Uterus (tissue), 2 donors: ENCODE results near the gene DNAH1.

Experiments used
- POLR2A ChIP-seq, 2 donors: fragments of 450-650 bp; IDR thresholded peaks; one replicate each; pipeline ENCODE4 v1.6.1; 2016; ENCODE audit warnings: antibody characterized with exemption in 2 of 2, mild to moderate bottlenecking in 1 of 2, moderate library complexity in 1 of 2
- TF ChIP-seq, protein P1 (sequence below), 4 experiments: fragments of 200-600 bp in 2 of 4; fragments of 450-650 bp in 2 of 4; sonication (generic) in 2 of 4; IDR thresholded peaks; one replicate each; pipeline ENCODE4 v1.5.1; 2016 to 2019; ENCODE audit warnings: antibody characterized with exemption in 4 of 4, mild to moderate bottlenecking in 2 of 4, moderate library complexity in 1 of 4

DNA sequence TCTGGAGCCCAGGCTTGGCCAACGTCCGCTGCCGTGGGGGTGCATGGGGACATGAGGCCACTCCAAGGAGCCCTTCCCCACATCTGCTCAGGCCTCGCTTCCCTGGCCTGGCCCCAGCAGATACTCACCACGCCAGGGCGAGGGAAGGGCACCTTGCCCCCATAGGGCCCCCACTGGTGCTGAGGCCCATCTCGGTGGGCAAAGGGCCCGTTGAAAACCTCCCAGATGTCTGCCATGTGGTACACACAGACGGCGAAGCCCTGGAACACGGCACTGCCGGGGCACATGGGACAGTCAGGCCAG is 124.1 kb downstream of the DNAH1 start:
- TF ChIP-seq, protein P1, sequence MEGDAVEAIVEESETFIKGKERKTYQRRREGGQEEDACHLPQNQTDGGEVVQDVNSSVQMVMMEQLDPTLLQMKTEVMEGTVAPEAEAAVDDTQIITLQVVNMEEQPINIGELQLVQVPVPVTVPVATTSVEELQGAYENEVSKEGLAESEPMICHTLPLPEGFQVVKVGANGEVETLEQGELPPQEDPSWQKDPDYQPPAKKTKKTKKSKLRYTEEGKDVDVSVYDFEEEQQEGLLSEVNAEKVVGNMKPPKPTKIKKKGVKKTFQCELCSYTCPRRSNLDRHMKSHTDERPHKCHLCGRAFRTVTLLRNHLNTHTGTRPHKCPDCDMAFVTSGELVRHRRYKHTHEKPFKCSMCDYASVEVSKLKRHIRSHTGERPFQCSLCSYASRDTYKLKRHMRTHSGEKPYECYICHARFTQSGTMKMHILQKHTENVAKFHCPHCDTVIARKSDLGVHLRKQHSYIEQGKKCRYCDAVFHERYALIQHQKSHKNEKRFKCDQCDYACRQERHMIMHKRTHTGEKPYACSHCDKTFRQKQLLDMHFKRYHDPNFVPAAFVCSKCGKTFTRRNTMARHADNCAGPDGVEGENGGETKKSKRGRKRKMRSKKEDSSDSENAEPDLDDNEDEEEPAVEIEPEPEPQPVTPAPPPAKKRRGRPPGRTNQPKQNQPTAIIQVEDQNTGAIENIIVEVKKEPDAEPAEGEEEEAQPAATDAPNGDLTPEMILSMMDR (IDR thresholded peaks at IDR 0.05) = no peak
- no peak for TF ChIP-seq POLR2A (IDR thresholded peaks at IDR 0.05)
